Nucleus accumbens (tissue), 56 donors: ENCODE results near the gene VSIR.

ENCODE experiments used
- DNase-seq, 56 donors: peaks; one replicate each; lab custom pipeline; 2025; lab: John Stamatoyannopoulos, UW

The VSIR gene

DNA sequence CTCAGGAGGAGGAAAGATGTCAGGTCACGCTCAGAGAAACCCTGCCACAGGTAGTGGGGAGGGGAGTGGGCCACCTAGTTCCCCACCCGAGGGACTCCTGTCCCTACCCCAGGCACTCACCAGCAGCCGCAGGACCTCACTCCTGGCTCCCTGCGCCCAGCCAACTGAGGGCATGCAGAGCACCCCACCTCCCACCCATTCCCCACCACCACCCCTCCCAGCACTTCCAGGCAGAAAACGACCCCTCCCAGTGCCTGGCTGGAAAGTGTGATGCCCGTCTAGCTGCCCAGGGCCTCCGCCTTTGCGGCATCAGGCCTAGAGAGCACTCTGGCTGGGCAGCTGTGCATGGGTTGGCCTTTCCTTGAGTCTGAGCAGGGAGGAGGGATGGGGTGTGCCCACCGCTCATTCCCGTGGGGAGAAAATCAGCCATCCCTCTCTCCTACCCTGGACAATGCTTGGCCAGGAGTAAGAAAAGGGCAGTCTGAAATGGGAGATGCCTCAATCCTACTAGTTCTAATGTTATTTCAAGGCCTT, 55.1 kb downstream of the VSIR start:
- no peak for DNase-seq

DNA sequence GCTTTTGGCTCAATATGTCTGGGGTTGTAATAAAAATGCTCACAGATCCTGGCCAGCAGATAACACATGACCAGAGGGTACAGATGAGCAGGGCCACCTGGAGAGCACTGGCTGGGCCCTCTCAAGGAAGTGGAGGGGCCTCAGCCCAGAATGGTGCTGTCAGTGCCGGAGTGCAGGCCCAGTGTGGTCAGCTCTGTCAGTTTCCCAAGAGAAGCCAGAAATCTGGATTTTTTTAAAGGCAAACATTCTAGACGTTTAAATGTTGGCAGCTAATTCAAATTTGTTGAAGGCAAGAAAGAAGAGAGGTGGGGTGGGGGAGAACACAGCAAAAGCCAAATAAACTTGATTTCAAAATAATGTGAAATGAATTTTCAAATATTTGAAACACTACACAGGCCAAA, 55.8 kb downstream of the VSIR start:
- DNase-seq, result no peak

DNA sequence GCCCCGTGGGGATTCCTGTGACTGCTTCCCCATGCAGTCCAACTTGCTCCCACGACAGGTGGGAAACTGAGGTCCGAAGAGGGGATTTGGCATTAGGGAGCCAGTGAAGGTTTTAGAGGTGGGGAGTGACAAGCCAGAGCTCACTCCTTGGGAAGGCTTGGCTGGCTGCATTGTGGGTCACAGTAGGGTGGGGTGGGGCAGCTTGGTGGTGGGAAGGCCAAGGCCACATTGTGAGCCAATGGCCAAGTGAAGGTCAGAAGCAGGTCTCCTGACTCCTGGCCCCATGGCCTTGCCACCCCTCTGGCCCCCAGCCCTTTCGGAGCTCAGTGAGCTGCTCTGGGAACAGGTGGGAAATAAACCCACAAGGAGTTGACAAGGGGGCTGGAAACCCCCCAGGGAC, 56.3 kb downstream of the VSIR start:
- no peak for DNase-seq

DNA sequence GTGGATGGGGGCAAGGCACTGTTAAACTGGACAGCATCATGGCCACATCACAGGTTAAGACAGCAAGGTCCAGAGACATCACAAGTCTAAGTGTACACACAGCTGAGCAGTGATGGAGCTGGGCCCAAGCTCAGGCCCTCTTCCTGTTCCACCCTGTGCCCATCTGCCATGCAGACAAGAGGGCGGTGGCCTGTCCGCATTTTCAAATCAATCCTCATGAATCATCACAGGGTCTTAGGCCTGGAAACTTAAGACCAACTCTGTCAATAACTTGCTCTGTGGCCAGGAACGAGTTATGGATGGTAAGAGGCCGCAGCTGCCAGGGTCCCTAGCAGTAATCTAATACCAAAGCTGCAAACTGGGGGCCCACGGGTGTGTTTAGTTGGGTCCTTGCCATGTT, 56.9 kb downstream of the VSIR start:
- DNase-seq, result no peak

DNA sequence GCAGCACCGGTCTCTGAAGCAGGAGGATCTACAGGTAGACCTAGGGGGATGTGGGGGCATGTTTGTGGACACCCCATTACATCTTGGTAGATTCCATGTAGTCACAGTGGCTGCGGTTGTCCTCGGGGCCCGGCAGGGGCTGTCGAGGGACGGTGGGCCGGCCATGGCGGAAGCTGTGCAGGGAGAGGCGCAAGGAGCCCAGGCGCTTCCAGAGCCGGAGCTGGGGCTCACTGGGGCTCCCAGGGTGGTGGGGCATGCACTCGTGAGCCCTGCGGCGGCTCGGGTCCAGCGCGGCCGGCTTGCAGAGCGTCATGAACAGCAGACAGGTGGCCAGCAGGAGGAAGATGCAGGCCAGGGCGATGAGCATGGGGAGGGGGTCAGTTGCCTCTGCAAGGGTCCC, 57.5 kb downstream of the VSIR start:
- DNase-seq, result no peak

DNA sequence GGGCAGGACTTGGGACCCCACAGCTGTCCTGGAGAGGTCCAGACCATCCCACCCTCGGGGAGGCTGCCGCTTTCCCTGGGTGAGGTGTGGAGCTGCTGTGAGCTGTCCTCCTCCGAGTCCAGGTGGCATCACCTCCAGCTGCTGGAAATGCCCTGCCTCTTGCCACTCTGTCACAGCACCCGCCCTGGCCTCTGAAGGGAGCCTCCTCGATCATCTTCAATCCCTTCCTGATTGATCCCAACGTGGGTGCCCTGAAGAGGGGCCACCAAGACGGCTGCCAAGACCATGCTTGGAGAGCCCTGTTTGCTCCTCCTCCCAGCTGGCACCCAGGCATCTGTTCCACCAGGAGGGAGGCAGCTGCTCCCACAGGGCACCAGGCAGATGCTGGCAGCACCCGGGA, 58.3 kb downstream of the VSIR start:
- peak in 2 of 56 donors; percentile 11 to 43 for DNase-seq

DNA sequence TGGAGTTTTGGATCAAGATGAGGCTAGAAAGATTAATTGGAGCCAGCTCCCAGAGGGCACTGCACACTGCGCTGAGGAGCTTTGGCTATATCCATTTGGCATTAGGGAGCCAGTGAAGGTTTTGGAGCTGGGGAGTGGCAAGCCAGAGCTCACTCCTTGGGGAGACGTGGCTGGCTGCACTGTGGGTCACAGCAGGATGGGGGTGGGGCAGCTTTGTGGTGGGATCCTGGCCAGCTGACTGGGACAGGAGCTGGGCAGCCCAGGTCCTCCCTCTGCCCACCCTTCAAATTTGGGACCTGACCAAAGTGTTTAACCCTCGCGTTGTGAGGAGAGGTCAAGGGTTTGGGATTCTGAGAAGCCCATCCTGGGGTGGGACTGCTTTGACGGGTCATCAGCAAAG, 58.7 kb downstream of the VSIR start:
- DNase-seq, result no peak

DNA sequence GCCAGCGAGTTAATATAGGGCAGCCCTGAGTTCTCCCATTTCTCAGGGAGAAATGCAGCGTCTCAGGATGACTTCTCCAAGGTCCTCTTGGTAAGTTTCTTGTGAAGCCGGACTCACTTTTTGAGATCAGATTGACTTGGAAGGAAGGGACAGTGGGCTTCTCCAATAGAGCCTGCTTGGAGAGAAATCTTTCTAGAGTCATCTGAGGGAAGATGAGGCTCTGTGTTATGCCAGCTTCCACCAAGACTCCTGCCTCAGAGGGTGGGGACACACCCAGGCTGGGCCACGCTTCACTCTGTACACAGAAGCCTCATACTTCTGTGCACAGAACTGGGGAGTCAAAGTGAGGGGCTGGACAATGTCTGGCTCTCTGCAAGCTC, 59.3 kb downstream of the VSIR start:
- no peak for DNase-seq

DNA sequence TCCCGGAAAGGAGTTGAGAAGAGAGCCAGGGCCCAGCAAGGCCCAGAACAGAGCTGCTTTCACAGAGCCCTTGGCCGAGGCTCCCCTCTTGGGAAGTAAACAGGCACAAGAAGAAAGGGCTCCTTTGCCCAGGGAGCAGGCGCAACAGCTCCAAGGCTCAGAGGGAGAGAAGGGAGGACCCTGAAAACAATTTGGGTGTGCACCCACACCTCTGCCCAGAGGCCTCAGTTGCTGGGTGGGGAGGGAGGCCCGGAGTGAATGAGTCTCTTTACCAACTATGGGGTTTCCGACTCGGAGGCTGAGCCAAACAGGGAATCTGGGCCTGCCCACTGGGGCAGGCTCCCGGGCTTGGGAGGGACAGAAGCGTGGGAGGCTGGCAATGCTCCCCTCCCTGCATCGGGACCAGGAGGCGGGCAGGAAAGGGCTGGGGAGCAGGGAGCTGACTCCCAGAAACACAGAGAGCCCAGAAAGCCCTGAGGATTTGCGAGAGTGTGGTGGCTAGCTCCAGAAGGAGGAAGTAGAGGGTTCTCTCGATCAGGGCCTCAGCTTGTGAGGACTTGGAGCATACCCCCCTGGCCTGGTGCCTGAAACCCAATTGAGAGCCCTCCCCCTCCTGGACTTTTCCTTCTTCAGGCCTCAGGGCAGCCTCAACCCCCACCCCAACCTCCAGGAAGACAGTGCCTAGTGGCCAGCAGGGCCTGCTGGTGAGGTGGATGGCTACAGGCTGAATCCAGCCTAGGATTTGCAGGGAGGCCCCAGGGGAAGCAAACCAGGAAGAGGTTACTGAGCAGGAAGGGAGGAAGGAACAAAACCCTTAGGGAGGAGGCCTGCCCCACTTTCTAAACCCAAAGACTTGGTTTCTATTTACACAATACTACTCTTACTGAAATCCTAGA, 59.9 kb downstream of the VSIR start:
- peak; percentile 55 to 98 (median 90) for DNase-seq

DNA sequence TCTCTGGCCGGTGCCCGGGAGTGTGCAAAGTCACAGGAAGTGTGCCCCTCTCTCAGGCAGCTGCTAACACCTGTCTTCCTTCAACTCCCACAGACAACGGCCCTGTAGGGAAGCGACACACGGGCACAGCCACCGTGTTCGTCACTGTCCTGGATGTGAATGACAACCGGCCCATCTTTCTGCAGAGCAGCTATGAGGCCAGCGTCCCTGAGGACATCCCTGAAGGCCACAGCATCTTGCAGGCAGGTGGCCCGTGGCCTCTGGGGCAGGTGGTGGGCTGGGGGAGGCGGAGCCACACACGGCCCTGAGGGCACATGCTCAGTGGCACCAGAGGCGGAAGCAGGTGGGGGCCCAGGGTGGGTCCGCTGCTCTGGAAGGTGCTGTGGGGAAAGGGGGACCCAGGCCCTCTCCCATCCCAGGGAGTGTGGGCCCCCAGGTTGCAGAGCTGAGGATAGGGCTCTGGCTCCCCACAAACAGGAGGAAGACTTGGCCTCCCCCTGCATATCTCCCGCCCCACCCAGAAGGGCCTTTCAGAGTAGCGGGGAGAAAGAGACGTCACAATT, 60.7 kb downstream of the VSIR start:
- peak in 6 of 56 donors; percentile 38 to 72 (median 63) for DNase-seq

DNA sequence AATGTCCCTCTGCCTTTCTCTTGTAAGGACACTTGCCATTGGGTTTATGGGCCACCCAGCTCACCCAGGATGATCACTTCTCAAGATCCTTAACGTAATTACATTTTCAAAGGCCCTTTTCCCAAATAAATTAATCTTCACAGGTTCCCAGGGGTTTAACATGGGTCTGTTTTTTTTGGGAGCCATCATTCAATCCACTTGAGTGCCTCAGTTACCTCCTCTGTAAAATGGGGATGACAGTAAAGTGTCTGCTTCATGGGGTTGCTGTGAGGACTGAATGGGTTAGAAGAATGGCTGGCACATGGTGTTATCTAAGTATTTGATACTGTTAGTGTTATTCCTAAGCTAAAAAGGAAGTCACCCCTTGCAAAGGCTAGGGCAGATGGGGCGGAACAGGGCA, 61.1 kb downstream of the VSIR start:
- DNase-seq, result no peak

DNA sequence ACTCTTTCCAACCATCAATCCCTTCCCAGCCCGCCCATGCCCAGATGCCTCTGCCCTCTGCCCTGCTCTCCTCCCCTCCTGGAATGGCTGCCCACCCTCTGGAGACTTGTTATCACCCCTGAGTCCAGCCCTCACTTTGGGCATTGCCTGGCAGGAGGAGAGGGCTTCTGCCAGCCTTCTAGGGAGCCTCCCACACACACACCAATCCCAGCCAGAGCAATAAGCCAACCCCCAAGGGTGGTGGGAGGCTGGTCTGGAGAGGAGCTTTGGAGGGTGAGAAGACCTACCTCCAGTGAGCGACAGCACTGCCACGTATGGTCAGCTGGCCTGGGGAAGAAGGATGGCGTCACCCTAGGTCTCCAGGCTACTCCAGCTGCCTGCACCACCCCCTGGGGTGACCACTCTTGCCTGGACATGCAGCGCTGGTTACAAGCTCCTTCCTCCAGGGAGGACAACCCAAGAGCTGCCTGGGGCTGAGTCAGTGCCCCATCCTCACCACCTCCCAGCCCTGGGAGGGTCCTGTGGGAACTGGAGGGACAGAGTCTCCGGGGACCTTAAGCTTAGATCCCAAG, 62.2 kb downstream of the VSIR start:
- DNase-seq, result no peak

DNA sequence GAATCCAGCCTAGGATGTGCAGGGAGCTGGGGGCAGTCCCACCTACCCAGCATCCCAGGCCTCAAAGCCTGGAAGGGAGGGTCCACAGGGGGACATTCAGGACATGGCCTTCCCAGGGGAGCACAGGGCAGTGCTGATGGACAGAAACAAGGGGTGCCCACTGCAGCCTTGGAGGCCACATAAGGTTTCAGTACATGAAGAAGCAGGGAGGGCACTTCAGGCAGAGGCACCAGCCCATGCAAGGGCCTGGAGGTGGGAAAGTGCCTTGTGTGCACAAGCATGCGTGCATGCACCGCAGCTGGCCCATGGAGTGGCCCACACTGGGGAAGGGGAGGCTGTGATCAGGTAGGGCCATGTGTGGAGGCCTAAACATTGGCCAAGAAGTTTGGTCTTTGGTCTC, 62.8 kb downstream of the VSIR start:
- no peak for DNase-seq

DNA sequence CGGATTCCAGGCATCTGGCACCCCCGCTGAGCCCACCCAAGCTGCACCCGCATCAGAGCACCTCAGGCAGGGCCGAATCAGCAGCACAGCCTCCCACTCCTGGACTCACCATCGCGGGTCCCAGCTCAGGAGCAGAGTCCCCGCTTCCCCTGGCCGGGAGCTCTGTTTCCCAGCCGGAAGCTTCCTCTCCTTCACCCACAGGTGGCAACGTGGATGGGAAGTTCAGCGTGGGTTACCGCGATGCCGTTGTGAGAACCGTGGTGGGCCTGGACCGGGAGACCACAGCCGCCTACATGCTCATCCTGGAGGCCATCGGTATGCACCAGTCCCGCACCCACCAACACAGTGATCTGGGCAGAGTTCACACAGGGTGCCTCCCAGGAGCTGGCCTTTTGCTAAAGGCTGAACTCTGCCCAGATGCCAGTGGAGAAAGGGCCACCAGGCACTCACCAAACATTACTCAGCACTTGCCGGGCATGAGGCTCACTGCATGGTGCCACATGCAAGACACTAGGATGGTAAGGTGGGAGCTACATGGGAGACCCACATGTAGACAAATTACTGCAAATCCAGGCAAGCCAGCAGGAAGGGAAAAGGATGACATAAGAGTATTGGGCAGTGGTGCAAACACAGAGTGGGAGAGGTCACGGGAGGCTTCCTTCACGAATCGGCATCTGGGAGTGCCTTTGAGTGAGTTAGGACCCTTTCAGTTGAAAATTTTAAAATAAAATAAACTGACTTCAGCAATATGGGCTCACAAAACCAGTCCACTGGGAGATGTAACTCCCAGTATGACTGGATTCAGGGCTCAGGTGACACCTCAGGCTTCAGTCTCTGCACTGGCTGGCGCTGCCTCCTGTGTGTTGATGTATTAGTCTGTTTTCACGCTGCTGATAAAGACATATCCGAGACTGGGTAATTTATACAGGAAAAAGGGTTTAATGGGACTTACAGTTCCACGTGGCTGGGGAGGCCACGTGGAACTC, 64.1 kb downstream of the VSIR start:
- no peak for DNase-seq

DNA sequence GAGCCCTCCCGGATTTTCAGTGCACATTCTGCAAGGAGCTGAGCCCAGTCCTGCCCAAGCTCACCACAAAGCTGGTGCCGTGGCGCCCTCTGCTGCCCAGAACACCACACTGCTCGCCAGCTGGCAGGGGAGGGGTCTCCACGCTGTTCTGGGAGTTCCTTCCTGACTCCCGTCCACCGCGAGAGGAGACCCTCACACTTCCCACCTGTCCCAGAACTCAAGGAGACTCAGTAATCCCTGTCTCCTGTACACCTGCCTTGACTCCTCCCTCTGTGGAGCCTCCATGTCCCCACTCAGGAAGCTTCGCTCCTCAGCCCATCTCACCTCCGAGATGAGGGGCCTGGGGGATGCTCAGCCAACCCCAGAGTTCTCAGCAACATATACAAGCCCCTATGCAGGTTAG, 65.0 kb downstream of the VSIR start:
- DNase-seq, result peak in 46 of 56 donors; percentile 12 to 78 (median 49)

DNA sequence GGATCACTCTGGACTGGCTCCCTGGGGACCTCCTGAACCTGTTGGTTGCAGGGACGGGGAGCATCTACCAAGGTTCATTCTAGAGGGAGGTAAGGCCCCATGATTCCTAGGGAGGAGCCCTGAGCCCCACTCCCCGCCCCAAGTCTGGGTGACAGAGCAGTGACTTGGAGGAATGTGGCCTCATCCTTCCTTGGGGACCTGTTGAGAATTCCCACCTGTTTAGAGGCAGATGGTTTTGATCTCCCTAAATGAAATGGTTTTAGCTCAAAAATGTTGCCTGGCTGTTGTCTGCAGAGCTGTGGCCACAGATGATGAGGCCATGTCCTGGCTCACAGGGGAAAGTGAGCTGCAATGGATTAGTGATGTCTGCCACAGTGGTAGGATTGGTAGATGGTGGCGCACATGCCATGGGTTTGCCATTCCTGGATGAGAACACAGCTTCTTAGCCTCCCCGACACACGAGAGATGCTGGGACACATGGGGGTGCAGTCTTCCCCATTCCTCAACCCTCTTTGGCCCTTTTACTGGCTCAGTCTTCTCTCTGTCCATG, 66.0 kb downstream of the VSIR start:
- DNase-seq, result no peak

DNA sequence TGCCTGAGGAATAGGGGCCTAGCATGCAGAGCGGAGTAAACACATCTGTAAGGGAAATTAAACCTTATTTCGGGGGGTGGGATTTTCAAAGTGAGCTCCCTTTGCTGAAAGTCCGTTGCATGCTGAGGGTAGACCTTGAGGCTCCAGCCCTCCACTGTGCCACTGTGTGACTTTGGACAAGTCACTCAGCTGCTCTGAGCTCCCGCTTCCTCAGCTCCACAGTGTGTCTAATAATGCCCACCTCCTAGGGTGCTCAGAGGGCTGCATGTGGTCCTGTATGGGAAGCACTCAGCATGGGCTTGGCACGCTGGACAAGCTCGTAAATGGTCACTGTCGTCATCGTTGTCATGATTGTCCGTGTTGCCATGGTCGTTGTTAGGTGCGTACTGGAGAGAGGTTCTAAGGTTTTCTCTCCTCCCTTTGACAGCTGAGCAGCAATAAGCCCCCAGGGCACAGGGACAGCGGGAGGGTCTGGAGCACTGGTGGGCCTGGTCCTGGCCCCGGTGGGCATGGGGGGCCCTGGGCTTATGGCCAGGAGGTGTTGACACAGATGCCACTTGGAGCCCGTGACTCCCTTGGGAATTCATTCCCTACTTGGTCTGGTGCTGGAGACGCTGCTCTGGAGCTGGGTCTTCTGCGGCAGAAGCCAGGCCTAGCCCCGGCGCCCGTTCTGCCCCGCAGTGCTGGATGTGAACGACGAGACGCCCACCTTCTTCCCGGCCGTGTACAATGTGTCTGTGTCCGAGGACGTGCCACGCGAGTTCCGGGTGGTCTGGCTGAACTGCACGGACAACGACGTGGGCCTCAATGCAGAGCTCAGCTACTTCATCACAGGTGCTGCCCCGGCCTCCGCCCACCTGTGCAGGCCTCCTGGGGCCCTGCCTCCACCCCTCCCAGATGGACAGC, 66.9 kb downstream of the VSIR start:
- no peak for DNase-seq

DNA sequence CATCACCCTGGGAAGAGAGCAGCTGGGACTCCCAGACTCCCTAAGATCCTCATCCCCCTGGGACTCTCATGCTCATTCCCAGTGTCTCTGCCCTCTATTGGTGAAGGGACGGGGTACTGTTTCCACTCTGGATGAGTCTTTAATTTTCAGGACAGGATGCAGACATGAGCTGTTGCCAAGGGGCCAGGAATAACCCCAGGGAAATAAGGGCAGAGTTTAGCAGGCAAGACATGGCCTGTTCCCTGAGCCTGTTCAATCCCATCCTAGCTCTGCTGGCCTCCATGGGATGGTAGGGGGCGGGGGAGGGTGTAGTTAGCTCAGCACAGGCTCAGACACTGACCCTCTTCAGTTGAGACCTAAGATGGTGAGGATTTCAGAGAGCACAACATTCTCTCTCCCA, 67.7 kb downstream of the VSIR start:
- DNase-seq, result no peak

DNA sequence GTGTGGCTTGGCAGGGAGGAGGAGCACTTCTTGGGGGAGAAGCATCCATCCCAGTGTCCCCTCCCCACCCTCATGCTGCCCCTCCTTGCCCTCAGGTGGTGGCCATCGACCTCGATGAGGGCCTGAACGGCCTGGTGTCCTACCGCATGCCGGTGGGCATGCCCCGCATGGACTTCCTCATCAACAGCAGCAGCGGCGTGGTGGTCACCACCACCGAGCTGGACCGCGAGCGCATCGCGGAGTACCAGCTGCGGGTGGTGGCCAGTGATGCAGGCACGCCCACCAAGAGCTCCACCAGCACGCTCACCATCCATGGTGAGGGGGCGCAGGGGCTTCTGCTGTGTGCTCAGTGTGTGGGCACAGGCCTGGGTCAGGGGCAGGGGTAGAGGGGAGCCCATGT, 68.5 kb downstream of the VSIR start:
- no peak for DNase-seq
